GM10266 (cell line): ENCODE results near the gene CYGB.

Experiments used
- DNase-seq: peaks from one replicate; pipeline ENCODE4 v3.0.0; 2012; ENCODE audit errors: extremely low spot score
- CTCF ChIP-seq: IDR thresholded peaks from 2 replicates; pipeline ENCODE4 v1.5.1; 2012; ENCODE audit warnings: mild to moderate bottlenecking, low read depth; ENCODE audit not compliant: control insufficient read depth, insufficient read depth; ENCODE audit errors: missing control alignments

The CYGB gene

GRCh38 chr17:76547642-76548202, 10.2 kb upstream of the CYGB start:
- TF ChIP-seq CTCF: no peak
- no peak for DNase-seq

GRCh38 chr17:76547183-76547641, 9.7 kb upstream of the CYGB start:
- peak; percentile 66 for TF ChIP-seq CTCF
- DNase-seq: peak; percentile 82

GRCh38 chr17:76546556-76547182, 9.2 kb upstream of the CYGB start:
- no peak for TF ChIP-seq CTCF
- no peak for DNase-seq

- TF ChIP-seq CTCF: no peak
- no peak for DNase-seq
Observed at GRCh38 chr17:76545918-76546555, 8.5 kb upstream of the CYGB start.

- no peak for DNase-seq
- TF ChIP-seq CTCF: no peak
Observed at GRCh38 chr17:76544546-76545365, 7.2 kb upstream of the CYGB start.

GRCh38 chr17:76543826-76544545, 6.5 kb upstream of the CYGB start:
- no peak for DNase-seq
- TF ChIP-seq CTCF: no peak

GRCh38 chr17:76543482-76543825, 5.9 kb upstream of the CYGB start:
- DNase-seq: no peak
- TF ChIP-seq CTCF: no peak
